Measurements from ENCODE around the gene C8G.

The C8G gene

DNA sequence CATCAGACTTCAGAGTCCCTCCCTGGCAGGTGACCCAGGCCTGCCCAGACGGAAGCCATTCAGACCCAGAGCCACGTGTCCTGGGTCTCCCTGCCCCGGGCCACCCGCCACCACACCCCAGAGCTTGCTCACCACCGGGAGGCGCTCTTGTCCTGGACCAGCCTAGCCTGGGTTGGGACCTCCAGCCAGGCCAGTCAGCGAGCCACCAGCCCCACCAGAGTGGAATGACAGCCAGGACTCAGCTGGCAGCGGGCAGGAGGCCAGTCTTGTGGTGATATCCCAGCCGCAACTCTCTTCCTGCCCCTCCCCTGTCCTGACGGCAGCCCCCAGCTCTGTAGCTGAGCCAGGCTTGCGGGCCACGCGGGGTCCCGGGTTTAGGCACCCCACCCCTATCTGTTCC lies 30.6 kb downstream of the C8G start:
- H3K27ac ChIP-seq, result no peak overlapping the region
- no peak overlapping the region for H3K4me3 ChIP-seq
- TF ChIP-seq POLR2AphosphoS5 (IDR thresholded peaks at IDR 0.05; ENCODE audit: borderline replicate concordance, low read depth, low read length) (no peak), FOXP2 (optimal IDR thresholded peaks at IDR 0.05; ENCODE audit: control extremely low read depth, extremely low read length, insufficient read depth) (no peak), EZH2 (IDR thresholded peaks at IDR 0.05) (no peak)
- H3K9ac ChIP-seq (ENCODE audit: insufficient read length), result no peak overlapping the region
- no peaks in the 10 kb centered on the region for H3K9me3 ChIP-seq (ENCODE audit: low read depth, low read length)
- no peaks in the 10 kb centered on the region for H3K36me3 ChIP-seq (ENCODE audit: insufficient read depth, low read length)
- DNase-seq (ENCODE audit: low read depth, low spot score), result no peak

DNA sequence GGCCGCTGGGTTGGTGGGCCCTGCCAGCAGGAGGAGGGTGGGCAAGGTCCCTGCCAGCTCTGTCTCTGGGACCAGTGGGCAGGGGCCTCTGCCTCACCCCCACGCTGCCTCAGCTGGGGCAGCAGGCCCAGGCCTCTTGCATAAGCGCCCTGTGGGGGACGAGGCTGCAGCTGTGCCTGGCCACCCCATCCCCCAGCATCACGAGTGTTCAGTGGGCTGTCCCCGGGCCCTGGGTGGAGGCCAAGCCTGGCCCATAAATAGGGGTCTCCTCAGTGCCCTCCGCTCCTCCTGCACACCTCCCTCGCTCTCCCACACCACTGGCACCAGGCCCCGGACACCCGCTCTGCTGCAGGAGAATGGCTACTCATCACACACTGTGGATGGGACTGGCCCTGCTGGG lies 32.2 kb downstream of the C8G start, which contains the start of gene PTGDS:
TSS of gene PTGDS (plus strand) at position 282 of the 400 bp plus-strand sequence. CDS start at position 357, 75 bp downstream.
- no peaks in the 10 kb centered on the region for H3K36me3 ChIP-seq (ENCODE audit: insufficient read depth, low read length)
- H3K4me3 ChIP-seq, result peak within 1 kb of the TSS; percentile 83
- DNase-seq (ENCODE audit: low read depth, low spot score), result no peak
- H3K9ac ChIP-seq (ENCODE audit: insufficient read length), result peak within 1 kb of the TSS; percentile 26
- no peak within 1 kb of the TSS for H3K27ac ChIP-seq
- TF ChIP-seq POLR2AphosphoS5 (IDR thresholded peaks at IDR 0.05; ENCODE audit: borderline replicate concordance, low read depth, low read length), result no peak
- no peak for TF ChIP-seq EZH2 (IDR thresholded peaks at IDR 0.05)
- no peak for TF ChIP-seq FOXP2 (optimal IDR thresholded peaks at IDR 0.05; ENCODE audit: control extremely low read depth, extremely low read length, insufficient read depth)
- no peaks in the 10 kb centered on the region for H3K9me3 ChIP-seq (ENCODE audit: low read depth, low read length)

DNA sequence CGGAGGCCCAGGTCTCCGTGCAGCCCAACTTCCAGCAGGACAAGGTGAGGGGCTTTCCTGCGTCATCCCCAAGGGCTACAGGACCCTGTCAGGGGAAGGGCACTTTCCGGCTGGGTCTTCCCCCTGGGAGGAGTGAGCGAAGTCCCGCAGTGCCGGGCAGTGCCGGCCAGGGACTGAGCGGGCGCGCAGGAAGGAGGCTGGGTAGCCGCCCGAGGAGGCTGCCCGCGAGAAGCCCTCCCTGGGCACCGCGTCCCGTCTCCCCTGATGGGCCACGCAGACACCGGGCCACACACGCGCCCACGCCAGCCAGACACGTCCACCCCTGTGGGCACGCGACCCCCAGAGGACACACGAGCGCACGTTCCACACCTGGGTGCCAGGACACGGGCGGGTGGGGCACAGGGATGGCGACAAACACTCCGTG lies 32.6 kb downstream of the C8G start:
- Histone ChIP-seq H3K27ac (no peak overlapping the region), H3K36me3 (ENCODE audit: insufficient read depth, low read length) (no peaks in the 10 kb centered on the region), H3K9me3 (ENCODE audit: low read depth, low read length) (no peaks in the 10 kb centered on the region), H3K4me3 (peak overlapping the region; percentile 83), H3K9ac (ENCODE audit: insufficient read length) (peak overlapping the region; percentile 26)
- TF ChIP-seq FOXP2 (optimal IDR thresholded peaks at IDR 0.05; ENCODE audit: control extremely low read depth, extremely low read length, insufficient read depth) (no peak), EZH2 (IDR thresholded peaks at IDR 0.05) (no peak), POLR2AphosphoS5 (IDR thresholded peaks at IDR 0.05; ENCODE audit: borderline replicate concordance, low read depth, low read length) (no peak)
- DNase-seq (ENCODE audit: low read depth, low spot score), result no peak

DNA sequence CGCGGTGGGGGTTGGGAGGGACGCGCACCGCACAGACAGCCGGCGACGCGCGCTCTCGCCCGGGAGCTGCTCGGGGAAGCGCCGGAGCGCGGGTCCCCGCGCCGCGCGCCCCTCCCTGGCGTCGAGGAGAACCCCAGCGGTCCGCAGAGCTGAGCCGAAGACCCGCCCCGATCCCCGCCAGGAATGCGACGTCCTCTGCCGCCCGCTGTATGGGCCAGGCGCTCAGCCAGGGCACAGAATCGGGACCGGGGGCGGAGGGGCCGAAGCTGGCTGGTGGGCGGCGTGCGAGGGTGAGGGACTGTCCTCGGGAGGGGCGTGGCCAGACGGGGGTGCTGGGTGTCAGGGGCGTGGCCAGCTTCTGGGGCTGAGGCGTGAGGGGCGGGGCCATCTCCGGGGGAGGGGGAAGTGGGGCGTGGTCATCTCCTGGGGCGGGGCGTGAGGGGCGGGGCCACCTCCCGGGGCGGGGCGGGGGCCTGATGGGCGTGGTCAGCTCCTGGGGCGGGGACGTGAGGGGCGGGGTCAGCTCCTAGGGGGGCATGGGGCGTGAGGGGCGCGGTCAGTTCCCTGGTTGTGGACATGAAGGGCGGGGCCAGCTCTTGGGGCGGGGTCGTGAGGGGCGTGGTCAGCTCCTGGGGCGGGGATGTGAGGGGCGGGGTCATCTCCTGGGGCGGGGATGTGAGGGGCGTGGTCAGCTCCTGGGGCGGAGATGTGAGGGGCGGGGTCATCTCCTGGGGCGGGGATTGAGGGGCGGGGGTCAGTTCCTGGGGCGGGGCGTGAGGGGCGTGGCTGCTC lies 33.2 kb downstream of the C8G start:
- DNase-seq (ENCODE audit: low read depth, low spot score), result no peak
- Histone ChIP-seq H3K27ac (no peak overlapping the region), H3K36me3 (ENCODE audit: insufficient read depth, low read length) (no peaks in the 10 kb centered on the region), H3K4me3 (peak overlapping the region; percentile 83), H3K9me3 (ENCODE audit: low read depth, low read length) (no peaks in the 10 kb centered on the region), H3K9ac (ENCODE audit: insufficient read length) (peak overlapping the region; percentile 26)
- no peak for TF ChIP-seq FOXP2 (optimal IDR thresholded peaks at IDR 0.05; ENCODE audit: control extremely low read depth, extremely low read length, insufficient read depth)
- TF ChIP-seq EZH2 (IDR thresholded peaks at IDR 0.05), result no peak
- no peak; the same call in 1 of the 2 replicates for TF ChIP-seq POLR2AphosphoS5 (IDR thresholded peaks at IDR 0.05; ENCODE audit: borderline replicate concordance, low read depth, low read length)

DNA sequence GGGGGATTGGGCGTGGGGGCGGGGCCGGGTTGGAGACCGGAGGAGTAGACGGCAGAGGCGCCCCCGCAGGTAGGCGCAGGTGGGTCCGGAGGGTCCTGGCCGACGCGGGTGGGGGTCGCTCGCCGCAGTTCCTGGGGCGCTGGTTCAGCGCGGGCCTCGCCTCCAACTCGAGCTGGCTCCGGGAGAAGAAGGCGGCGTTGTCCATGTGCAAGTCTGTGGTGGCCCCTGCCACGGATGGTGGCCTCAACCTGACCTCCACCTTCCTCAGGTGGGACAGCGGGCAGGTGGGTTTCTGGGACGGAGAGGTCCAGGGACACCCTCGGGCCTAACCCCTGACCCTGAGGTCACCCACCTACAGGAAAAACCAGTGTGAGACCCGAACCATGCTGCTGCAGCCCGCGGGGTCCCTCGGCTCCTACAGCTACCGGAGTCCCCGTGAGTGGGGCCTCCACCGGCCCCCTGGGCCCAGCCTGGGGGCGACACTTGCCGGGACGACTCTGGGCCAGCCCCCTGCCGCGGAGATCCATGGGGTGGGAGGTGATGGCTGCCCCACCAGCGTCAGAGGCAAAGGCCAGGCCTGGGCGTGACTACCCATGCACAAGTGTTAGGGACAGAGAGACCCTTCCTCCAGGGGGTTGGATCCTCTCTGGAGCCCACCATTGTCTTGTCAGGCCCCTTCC lies 34.0 kb downstream of the C8G start:
- no peak for DNase-seq (ENCODE audit: low read depth, low spot score)
- no peaks in the 10 kb centered on the region for H3K9me3 ChIP-seq (ENCODE audit: low read depth, low read length)

DNA sequence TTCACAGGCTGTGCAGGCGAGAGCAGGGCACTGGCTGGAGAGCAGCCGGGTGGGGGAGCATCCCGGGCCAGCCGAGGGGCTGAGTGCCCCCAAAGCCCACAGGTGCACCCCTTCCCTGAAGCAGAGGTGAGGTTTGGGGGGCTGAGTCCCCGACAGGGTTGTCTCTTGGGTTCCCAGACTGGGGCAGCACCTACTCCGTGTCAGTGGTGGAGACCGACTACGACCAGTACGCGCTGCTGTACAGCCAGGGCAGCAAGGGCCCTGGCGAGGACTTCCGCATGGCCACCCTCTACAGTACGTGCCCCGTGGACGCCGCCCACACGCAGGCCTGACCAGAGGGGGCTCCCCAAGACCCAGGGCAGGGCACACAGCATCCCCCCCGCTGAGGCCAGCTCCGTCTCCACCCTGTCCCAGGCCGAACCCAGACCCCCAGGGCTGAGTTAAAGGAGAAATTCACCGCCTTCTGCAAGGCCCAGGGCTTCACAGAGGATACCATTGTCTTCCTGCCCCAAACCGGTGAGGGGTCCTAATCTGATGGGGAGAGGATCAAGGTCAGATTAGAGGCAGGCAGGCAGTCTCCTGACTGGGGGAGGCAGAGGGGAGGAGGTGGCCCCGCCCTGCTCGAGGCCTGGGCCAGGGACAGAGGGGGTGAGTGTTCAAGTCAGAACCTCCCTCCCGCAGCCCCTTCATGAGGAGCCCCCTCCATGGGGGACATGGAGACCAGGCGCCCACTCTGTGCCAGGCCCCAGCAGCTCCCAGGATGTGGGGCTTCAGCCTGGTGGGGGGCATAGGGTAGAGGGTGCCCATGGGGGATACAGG lies 34.9 kb downstream of the C8G start:
- DNase-seq (ENCODE audit: low read depth, low spot score), result no peak
- Histone ChIP-seq H3K9ac (ENCODE audit: insufficient read length) (no peak overlapping the region), H3K27ac (peak overlapping the region; percentile 62; the same call in 1 of the 2 replicates), H3K9me3 (ENCODE audit: low read depth, low read length) (no peaks in the 10 kb centered on the region), H3K4me3 (no peak overlapping the region), H3K36me3 (ENCODE audit: insufficient read depth, low read length) (no peaks in the 10 kb centered on the region)
- TF ChIP-seq EZH2 (IDR thresholded peaks at IDR 0.05) (no peak), FOXP2 (optimal IDR thresholded peaks at IDR 0.05; ENCODE audit: control extremely low read depth, extremely low read length, insufficient read depth) (no peak), POLR2AphosphoS5 (IDR thresholded peaks at IDR 0.05; ENCODE audit: borderline replicate concordance, low read depth, low read length) (no peak)

More for the DNA sequence above, 34.0 kb downstream of the C8G start:
- TF ChIP-seq EZH2 (IDR thresholded peaks at IDR 0.05) (no peak), FOXP2 (optimal IDR thresholded peaks at IDR 0.05; ENCODE audit: control extremely low read depth, extremely low read length, insufficient read depth) (no peak), POLR2AphosphoS5 (IDR thresholded peaks at IDR 0.05; ENCODE audit: borderline replicate concordance, low read depth, low read length) (no peak)
- no peak overlapping the region for H3K9ac ChIP-seq (ENCODE audit: insufficient read length)
- no peaks in the 10 kb centered on the region for H3K36me3 ChIP-seq (ENCODE audit: insufficient read depth, low read length)
- no peak overlapping the region for H3K4me3 ChIP-seq
- peak overlapping the region; percentile 62; the same call in 1 of the 2 replicates for H3K27ac ChIP-seq

DNA sequence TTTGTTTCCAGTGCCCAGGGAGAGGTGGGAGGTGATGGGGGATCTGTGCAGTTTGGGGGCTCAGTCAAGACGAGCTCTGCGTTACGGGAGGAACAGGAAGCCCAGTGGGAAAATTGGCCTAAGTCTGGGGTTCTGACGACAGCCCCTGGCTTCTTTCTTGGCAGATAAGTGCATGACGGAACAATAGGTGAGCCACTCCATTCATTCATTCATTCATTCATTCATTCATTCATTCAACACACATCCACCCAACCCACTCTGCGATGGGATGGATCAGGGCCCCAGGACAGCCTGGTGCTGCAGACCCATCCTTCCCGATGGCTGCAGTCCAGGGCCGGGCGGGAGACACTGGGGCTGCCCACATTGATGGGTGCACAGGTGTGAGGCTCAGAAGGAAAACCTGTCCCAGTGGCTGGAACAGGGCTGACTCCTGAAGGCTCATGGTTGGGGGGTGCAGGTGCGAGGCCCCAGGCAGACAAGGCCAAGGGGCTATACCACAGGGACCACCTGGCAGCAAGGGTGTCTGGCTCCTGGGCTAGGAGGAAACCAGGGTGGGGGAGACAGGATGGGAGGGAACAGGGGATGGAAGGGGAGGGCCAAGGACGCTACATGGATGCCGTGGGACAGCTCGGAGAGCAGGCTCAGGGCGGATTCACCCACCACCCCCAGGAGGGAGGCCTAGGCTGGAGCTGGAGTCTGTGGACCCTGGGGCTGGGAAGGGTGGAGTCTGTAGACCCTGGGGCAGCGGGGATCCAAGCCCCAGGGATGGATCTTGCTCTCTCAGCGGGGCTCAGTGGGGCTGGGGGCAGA lies 35.8 kb downstream of the C8G start:
- H3K9ac ChIP-seq (ENCODE audit: insufficient read length), result no peak overlapping the region

More for the DNA sequence above, 35.8 kb downstream of the C8G start:
- no peak for DNase-seq (ENCODE audit: low read depth, low spot score)
- Histone ChIP-seq H3K4me3 (no peak overlapping the region), H3K27ac (no peak overlapping the region), H3K36me3 (ENCODE audit: insufficient read depth, low read length) (no peaks in the 10 kb centered on the region), H3K9me3 (ENCODE audit: low read depth, low read length) (no peaks in the 10 kb centered on the region)
- no peak for TF ChIP-seq FOXP2 (optimal IDR thresholded peaks at IDR 0.05; ENCODE audit: control extremely low read depth, extremely low read length, insufficient read depth)
- no peak for TF ChIP-seq POLR2AphosphoS5 (IDR thresholded peaks at IDR 0.05; ENCODE audit: borderline replicate concordance, low read depth, low read length)
- no peak for TF ChIP-seq EZH2 (IDR thresholded peaks at IDR 0.05)

Measured in SK-N-MC (cell line).